ENCODE results near the gene XRCC3. TPM values are rescaled to one million over a fixed set of nuclear protein-coding genes. Genes with fewer than 3 reads are reported as not detected.

The XRCC3 gene
- total and polyA plus RNA-seq, 2 donors (not counting 3 experiments of a cell fraction or from before 2014, with no cell fraction given) = 13.6 to 27.2 TPM

GRCh38 chr14:103739466-103739792 lies 24.2 kb upstream of the XRCC3 start:
- FAIRE-seq (no peak), DNase-seq (ENCODE audit: low read depth, low spot score) (no peak)
- Histone ChIP-seq H3K4me2 (ENCODE audit: insufficient read depth, low read length) (no peak overlapping the region), H3K27me3 (ENCODE audit: control insufficient read depth in 2 of 2, insufficient read depth in 2 of 2, low read length in 2 of 2) (no peaks in the 10 kb centered on the region), H3K9ac (replicated peaks; ENCODE audit: extremely low read depth, insufficient read depth, low read length) (no peak overlapping the region), H3K79me2 (ENCODE audit: control insufficient read depth, insufficient read depth, low read length) (no peaks in the 10 kb centered on the region), H4K20me1 (replicated peaks; ENCODE audit: control insufficient read depth, extremely low read depth, insufficient read depth, low read length) (no peaks in the 10 kb centered on the region), H3K9me1 (replicated peaks; ENCODE audit: control insufficient read depth, extremely low read depth, insufficient read depth, low read length) (no peaks in the 10 kb centered on the region), H2AFZ (ENCODE audit: low read depth, low read length) (no peak overlapping the region), H3K4me1 (ENCODE audit: control insufficient read depth, extremely low read depth, insufficient read depth, low read length) (peaks cover 14% of the 10 kb centered on the region), H3K36me3 (ENCODE audit: control insufficient read depth in 2 of 2, extremely low read depth in 1 of 2, insufficient read depth in 2 of 2, low read length in 2 of 2) (peaks cover 0 to 27% of the 10 kb centered on the region in 2 experiments), H3K9me3 (replicated peaks; ENCODE audit: control insufficient read depth, insufficient read depth, low read length) (no peaks in the 10 kb centered on the region), H3K27ac (ENCODE audit: insufficient read depth, low read depth, low read length) (no peak overlapping the region), H3K4me3 (replicated peaks in 1 of 3; ENCODE audit: insufficient read depth in 1 of 3, low read depth in 1 of 3, low read length in 3 of 3) (no peak overlapping the region)
- dilution Hi-C loops (cut with MboI; ENCODE audit: extremely low pct_ligation_motif_present, low sequenced_read_pairs) (no loop called here), intact Hi-C loops (cut with micrococcal nuclease) (no loop called here)
- ChIA-PET POLR2A (no interaction called here), CTCF (no interaction called here)
- TF ChIP-seq MYC (IDR thresholded peaks at IDR 0.05; ENCODE audit: low read depth, low read length) = no peak
- no TSS peak for BruUV-seq (replicated peaks)

- BruUV-seq (replicated peaks) = no TSS peak
- Histone ChIP-seq H3K9me3 (replicated peaks; ENCODE audit: control insufficient read depth, insufficient read depth, low read length) (no peaks in the 10 kb centered on the region), H3K4me1 (ENCODE audit: control insufficient read depth, extremely low read depth, insufficient read depth, low read length) (peaks cover 14% of the 10 kb centered on the region), H4K20me1 (replicated peaks; ENCODE audit: control insufficient read depth, extremely low read depth, insufficient read depth, low read length) (no peaks in the 10 kb centered on the region), H3K9me1 (replicated peaks; ENCODE audit: control insufficient read depth, extremely low read depth, insufficient read depth, low read length) (no peaks in the 10 kb centered on the region), H3K27ac (ENCODE audit: insufficient read depth, low read depth, low read length) (no peak overlapping the region), H3K4me3 (replicated peaks in 1 of 3; ENCODE audit: insufficient read depth in 1 of 3, low read depth in 1 of 3, low read length in 3 of 3) (no peak overlapping the region), H2AFZ (ENCODE audit: low read depth, low read length) (no peak overlapping the region), H3K79me2 (ENCODE audit: control insufficient read depth, insufficient read depth, low read length) (no peaks in the 10 kb centered on the region), H3K9ac (replicated peaks; ENCODE audit: extremely low read depth, insufficient read depth, low read length) (no peak overlapping the region), H3K36me3 (ENCODE audit: control insufficient read depth in 2 of 2, extremely low read depth in 1 of 2, insufficient read depth in 2 of 2, low read length in 2 of 2) (peaks cover 0 to 27% of the 10 kb centered on the region in 2 experiments), H3K27me3 (ENCODE audit: control insufficient read depth in 2 of 2, insufficient read depth in 2 of 2, low read length in 2 of 2) (no peaks in the 10 kb centered on the region), H3K4me2 (ENCODE audit: insufficient read depth, low read length) (no peak overlapping the region)
- no peak for DNase-seq (ENCODE audit: low read depth, low spot score)
- FAIRE-seq = no peak
- TF ChIP-seq MAX (IDR thresholded peaks at IDR 0.05; ENCODE audit: insufficient read depth, insufficient read length) (no peak), GATA2 (IDR thresholded peaks at IDR 0.05; ENCODE audit: insufficient read depth, insufficient read length, low read depth, low read length) (no peak), EZH2 (IDR thresholded peaks at IDR 0.05; ENCODE audit: borderline replicate concordance, low read depth, low read length, severe bottlenecking) (no peak), POLR2AphosphoS5 (IDR thresholded peaks at IDR 0.05; ENCODE audit: insufficient read depth, low read depth, low read length) (no peak), MYC (IDR thresholded peaks at IDR 0.05; ENCODE audit: low read depth, low read length) (no peak), CTCF (IDR thresholded peaks at IDR 0.05; ENCODE audit: extremely low read depth in 1 of 2, insufficient read depth in 1 of 2, low read depth in 1 of 2, low read length in 2 of 2) (no peak), FOS (IDR thresholded peaks at IDR 0.05; ENCODE audit: borderline replicate concordance, insufficient read depth, low read length) (no peak), JUN (IDR thresholded peaks at IDR 0.05; ENCODE audit: borderline replicate concordance, insufficient read depth, insufficient read length, low read depth) (no peak), POLR2A (IDR thresholded peaks at IDR 0.05; ENCODE audit: low read depth, low read length) (no peak)
- intact Hi-C loops (cut with micrococcal nuclease) (no loop called here), dilution Hi-C loops (cut with MboI; ENCODE audit: extremely low pct_ligation_motif_present, low sequenced_read_pairs) (no loop called here)
- CTCF ChIA-PET = interaction anchor here (1.0 kb wide), 1 partner anchor 14 kb away, joined by 4 read pairs; no protein-coding TSS in a partner anchor
- POLR2A ChIA-PET = no interaction called here
Observed at GRCh38 chr14:103738701-103739451, 23.6 kb upstream of the XRCC3 start.

Data from endothelial cell of umbilical vein (primary cell).